HG03175 (cell line): ENCODE data around the gene PLPPR4.

ENCODE experiments used
- ATAC-seq: cut with Tn5 transposase; IDR thresholded peaks from one replicate; pipeline ENCODE4 v1.9.1; 2021; ENCODE audit warnings: mild to moderate bottlenecking, moderate library complexity; ENCODE audit not compliant: unreplicated experiment

The PLPPR4 gene

GRCh38 chr1:99334991-99335390 is 70.7 kb downstream of the PLPPR4 start:
- no peak for ATAC-seq

DNA sequence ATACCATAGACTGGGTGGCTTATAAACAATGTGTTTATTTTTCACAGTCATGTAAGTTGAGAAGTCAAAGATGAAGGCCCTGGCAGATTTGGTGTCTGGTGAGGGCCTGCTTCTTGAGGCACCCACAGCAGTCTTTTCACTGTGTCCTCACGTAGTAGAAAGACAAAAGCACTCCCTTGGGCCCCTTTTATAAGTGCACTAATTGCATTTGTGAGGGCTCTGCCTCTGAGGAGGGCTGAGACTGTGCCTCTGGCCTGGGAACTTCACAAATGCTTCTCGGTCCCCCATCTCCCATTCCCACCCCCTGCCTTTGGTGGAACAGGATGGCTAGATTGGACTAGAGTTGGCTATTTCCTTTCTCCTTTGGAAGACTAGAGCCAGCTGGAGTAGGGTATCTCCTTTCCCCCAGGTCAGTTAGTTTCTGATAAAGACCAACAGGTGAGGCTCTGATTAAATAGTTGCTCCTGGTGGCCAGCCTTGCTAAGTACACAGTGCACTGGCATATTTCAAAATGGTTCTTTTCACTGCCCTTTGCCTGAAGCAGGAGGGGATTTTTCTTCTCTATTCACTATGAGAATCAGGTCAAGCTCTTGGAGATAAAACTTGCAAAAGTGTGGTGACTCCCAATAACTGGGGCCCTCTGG is 82.9 kb downstream of the PLPPR4 start:
- no peak for ATAC-seq

DNA sequence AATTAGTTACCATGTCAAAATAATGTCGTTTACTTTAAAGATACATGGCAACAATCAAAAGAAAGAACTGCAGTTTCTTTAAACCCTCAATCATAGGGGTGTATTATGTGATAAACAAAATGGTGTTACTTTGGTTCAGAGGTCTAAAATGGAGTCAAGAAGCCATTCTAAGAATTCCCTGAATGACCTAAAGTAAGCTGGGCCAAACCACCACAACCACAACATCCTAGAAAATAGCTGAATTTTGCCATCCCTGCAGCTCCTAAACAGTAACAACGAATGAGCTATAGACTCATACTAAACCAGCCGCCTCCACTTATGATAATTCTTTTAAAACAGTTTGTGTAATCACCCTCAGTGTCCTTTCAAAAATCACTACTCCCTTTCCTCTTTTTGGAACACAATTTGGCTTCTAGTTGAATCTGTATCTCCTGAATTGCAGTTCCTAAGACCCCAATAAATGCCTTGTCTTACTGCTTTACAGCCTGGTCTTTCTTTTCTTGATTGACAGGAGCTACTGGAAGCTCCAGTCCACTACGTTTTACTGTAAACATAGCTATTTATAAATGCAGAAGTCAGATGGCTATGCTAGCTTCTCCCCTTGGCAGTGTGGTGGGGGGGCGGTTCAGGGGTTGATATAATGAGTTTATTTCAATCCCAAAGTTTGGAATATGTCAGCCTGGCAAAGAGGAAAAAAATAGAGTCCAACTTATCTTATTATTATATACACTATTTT is 84.3 kb downstream of the PLPPR4 start:
- no peak for ATAC-seq

- no peak for ATAC-seq
Measured at GRCh38 chr1:99352821-99353220, 88.5 kb downstream of the PLPPR4 start.

DNA sequence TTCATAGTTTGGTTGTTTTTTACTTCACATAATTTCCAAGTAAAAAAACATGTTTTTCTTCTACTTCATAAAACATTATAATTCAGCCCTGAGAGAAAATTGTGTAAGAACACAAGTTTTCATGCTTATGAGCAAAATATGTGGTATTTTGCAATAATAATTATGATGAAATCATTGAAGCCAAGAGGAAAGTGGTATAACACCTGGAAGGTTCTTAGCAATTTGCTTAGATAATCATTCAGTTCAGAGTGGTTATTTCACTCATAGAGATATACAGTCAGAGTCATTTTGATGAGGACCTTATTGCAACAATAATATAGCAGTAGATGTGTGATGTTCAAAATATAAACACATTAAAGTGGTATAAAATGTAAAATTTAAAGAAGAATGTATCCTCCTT is 94.5 kb downstream of the PLPPR4 start:
- no peak for ATAC-seq
